ENCODE data around the gene HACD3. TPM values are rescaled to one million over a fixed set of nuclear protein-coding genes. Genes with fewer than 3 reads are reported as not detected.

Gene HACD3
- total and polyA plus RNA-seq, 2 of the 13 experiments (the other 11 are each of a cell fraction or from before 2014, with no cell fraction given), result 73.6 to 161 TPM

DNA sequence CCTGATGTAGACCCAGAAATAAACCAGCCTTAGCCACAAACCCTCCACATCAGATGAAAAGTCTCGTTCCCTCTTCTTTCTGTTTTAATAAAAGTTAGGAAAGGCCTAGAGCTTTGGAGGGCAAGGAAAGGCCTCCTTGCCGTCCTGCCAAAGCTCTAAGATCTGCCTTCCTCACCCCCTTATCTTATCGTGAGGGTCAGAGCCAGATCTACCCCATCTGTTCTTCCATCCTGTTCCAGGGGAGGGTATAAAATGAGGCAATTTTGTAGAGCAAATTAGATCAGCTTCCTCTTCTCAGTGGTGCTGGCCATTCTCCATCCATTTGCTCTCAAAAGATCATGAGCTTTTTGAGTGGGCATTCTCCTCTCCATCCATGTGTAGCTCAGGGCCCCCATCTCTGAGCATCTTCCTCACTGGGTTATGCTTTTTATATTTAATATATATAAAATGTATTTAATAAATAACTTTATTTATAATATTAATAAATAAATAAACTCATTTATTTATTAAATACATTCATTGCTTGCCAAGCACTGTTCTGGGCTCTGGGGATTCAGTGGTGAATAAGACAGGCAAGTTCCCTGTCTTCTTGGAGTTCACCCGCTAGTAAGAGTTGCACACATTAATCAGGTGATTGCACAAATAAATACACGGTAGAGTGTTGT is 89.5 kb downstream of the HACD3 start (continued):
- TF ChIP-seq, protein P1, sequence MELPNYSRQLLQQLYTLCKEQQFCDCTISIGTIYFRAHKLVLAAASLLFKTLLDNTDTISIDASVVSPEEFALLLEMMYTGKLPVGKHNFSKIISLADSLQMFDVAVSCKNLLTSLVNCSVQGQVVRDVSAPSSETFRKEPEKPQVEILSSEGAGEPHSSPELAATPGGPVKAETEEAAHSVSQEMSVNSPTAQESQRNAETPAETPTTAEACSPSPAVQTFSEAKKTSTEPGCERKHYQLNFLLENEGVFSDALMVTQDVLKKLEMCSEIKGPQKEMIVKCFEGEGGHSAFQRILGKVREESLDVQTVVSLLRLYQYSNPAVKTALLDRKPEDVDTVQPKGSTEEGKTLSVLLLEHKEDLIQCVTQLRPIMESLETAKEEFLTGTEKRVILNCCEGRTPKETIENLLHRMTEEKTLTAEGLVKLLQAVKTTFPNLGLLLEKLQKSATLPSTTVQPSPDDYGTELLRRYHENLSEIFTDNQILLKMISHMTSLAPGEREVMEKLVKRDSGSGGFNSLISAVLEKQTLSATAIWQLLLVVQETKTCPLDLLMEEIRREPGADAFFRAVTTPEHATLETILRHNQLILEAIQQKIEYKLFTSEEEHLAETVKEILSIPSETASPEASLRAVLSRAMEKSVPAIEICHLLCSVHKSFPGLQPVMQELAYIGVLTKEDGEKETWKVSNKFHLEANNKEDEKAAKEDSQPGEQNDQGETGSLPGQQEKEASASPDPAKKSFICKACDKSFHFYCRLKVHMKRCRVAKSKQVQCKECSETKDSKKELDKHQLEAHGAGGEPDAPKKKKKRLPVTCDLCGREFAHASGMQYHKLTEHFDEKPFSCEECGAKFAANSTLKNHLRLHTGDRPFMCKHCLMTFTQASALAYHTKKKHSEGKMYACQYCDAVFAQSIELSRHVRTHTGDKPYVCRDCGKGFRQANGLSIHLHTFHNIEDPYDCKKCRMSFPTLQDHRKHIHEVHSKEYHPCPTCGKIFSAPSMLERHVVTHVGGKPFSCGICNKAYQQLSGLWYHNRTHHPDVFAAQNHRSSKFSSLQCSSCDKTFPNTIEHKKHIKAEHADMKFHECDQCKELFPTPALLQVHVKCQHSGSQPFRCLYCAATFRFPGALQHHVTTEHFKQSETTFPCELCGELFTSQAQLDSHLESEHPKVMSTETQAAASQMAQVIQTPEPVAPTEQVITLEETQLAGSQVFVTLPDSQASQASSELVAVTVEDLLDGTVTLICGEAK (IDR thresholded peaks at IDR 0.05), result no peak
- TF ChIP-seq, protein P1 (CRISPR knock-in tag; IDR thresholded peaks at IDR 0.05), result no peak
- TF ChIP-seq MTF2 (CRISPR knock-in tag; IDR thresholded peaks at IDR 0.05; ENCODE audit: borderline replicate concordance), result no peak
- TF ChIP-seq SP1 (IDR thresholded peaks at IDR 0.05), result no peak
- TF ChIP-seq SP1 (CRISPR knock-in tag; IDR thresholded peaks at IDR 0.05), result no peak
- no peak for TF ChIP-seq SAP130 (CRISPR knock-in tag; IDR thresholded peaks at IDR 0.05; ENCODE audit: low read depth)

All from HepG2 (cell line).